HG03558 (cell line): ENCODE results near the gene CFAP100.

ENCODE experiments used
- ATAC-seq: cut with Tn5 transposase; IDR thresholded peaks from one replicate; pipeline ENCODE4 v1.9.1; 2021; ENCODE audit warnings: moderate number of reproducible peaks; ENCODE audit not compliant: unreplicated experiment; ENCODE audit errors: extremely low read depth

Gene CFAP100

DNA sequence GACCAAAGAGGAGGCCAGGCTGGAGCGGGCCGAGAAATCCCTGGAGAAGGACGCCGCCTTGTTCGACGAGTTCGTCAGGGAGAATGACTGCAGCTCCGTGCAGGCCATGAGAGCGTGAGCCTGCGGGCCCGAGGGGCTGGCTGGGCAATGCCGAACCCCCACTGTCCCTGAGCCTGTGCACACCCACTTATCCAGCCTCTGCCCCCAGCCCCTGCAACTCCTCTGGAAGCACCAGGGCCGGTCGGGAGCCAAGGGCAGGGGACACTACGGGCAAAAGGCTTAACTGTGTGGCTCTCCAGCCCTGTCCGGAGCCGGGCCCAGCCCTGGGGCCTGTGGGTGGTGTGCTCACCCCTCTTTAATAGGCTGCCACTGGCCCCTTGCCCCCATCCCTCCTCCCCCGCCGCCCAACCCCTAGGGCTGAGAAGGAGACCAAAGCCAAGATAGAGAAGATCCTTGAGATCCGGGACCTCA lies 24.0 kb downstream of the CFAP100 start:
- ATAC-seq: no peak

DNA sequence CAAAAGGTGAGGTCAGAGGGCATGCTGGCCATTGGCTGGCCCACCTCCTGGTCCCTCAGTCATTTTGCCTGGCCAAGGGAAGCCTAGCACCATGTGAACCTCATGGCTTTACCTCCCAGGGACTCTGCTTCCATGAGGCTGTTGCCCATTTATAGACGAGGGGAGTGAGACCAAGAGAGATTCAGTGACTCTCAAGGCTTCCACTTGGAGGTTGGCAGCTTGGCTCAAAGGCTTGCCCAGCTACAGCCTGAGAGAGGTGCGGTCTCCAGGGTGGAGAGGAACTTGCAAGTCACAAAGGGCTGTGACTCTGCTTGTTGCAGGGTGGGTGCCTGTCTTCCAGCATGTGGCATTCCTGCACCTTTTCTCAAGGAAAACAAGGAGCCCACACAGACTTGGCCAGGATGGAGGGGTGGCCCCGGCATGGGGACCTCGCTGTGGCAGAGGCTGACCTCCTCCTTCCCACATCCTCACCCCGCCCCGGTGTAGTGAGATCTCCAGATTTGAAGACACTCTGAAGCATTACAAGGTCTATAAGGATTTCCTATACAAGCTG lies 24.5 kb downstream of the CFAP100 start:
- ATAC-seq: no peak

DNA sequence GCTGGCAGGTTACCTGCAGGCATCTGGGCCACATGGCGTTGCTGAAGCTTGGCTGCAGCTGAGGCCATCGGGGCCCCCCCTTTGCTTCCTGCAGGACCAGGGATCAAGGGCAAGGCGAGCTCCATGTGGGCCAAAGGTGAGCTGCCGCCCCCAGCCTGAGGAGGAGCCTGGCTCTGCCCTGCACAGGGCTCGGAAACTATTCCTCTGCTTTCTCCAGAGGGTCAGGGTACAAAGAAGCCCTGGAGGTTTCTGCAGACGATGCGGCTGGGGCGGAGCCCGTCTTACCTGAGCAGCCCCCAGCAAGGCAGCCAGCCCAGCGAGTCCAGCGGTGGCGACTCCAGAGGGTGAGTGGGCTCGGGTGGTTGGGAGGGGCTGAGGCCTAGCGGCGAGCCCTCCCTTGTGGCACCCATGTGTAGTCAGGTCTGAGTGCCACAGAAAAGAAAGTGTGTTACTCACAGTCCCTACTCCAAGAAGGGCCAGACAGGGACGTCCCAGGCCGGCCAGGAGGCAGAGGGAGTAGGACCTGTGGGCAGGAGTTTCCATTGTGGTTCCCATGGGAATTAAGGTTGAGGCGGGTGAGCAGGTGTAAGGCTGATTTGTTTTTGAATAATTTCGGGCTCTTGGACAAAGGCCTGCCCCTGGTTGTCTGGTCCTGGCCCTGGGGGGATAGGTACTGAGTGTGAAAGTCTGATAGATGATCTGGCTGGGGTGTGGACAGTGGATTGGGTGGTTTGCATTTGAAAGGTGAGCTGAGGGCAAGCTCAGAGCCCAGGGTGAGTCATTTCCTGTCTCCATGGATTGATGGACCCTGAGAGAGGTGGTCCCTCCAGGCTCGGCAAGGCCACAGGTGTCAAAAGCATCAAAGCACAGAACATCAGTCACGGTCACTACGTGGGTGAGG lies 25.4 kb downstream of the CFAP100 start:
- ATAC-seq: no peak

- ATAC-seq: no peak
These were observed 26.9 kb downstream of the CFAP100 start for GRCh38 chr3:126421573-126422119.

GRCh38 chr3:126422121-126422520 lies 27.4 kb downstream of the CFAP100 start:
- ATAC-seq: no peak

DNA sequence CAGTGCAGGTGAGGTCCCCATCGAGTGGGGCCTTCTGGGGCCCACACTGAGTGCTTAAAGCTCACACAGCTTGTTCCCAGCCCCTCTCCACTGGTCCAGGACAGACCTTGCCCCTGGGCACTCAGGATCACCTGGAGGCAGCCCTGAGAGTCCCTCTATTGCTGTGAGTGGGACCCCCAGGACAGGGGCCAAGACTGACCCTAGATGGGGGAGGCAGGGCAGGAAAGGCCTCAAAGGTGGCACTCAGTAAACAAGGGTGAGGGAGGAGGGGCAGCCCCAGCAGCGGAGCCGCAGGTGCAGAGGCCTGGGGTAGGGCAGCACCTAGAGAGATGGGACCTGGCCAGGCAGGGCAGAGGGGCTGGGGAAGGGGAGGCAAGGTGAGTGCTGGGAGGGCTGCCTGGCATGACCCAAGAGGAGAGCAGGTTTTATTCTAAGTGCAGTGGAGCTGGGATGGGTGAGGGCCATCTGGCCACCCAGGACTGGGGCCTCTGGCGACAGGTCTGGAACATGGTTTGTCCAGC lies 27.9 kb downstream of the CFAP100 start:
- ATAC-seq: no peak

DNA sequence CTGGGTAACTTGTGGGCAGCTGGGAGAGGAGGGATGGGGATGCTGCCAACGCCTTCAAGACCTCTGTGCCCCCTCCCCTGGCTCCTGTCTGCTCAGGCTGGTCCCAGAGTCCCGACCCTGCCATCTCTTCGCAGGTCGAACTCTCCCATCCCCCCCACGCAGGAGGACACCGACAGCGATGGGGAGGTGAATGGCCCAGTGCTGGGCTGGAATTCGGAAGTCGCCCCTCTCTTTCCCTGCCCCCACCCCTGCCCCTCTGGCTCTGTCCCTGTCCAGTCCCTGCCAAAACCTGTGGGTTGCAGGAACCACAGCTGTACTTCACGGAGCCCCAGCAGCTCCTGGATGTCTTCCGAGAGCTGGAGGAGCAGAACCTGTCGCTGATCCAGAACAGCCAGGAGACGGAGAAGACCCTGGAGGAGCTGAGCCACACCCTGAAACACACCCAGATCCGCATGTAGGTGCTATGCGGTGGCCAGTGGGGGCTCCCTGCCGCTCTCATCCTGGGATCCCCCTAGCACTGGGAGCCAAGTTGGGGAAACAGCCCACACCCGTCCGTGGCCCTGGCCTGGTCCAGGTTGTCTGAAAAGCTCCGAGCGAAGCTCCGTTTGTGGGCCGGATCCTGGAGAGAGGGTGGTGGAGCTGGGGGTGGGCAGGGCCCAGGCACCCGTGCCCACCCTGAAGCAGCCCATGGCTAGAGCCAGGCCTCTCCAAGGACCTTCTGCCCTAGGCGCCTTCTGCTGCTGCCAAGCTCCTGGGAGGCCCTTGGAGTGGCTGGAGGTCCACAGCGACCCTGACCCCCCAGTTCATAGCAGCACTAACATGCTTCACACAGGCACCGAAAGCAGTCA lies 28.7 kb downstream of the CFAP100 start:
- no peak for ATAC-seq

- no peak for ATAC-seq
These were observed 29.5 kb downstream of the CFAP100 start for GRCh38 chr3:126424039-126424717.

DNA sequence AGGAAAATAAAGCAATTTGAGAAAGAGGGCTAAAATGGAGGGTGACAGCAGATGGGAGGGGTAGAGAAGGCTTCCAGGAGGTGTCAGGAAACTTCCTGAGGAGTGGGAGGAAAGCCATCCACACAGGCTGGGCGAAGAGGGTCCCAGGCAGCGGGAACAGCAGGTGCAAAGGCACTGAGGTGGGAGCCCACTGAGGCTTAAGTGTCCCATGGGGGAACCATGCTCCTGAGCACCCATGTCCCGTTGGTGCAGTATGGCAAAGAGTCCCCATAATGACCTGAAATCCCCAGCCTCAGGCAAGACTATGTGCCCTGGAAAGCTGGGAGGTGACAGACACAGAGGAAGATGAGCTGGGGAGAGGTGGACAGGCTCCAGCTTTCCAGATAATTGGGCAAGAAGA lies 30.0 kb downstream of the CFAP100 start:
- ATAC-seq: no peak

GRCh38 chr3:126431103-126431534 lies 36.4 kb downstream of the CFAP100 start:
- peak; percentile 40 for ATAC-seq

GRCh38 chr3:126432361-126433104 lies 37.8 kb downstream of the CFAP100 start:
- ATAC-seq: no peak

DNA sequence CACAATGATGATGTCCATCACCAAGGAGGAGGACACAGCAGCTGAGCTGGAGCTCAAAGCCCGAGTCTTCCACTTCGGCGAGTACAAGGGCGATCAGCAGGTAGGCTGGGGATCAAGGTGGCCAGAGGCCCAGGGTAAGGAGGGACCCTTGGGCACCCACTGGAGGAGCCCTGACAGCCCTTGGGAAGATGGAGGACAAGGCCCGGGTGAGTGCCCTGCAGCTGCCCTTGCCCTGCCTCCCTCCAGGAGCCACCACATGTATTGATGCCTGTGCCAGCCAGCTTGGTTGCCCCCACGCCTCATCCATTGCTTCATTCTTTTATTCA lies 38.4 kb downstream of the CFAP100 start:
- ATAC-seq: no peak

- no peak for ATAC-seq
These were observed 39.0 kb downstream of the CFAP100 start for GRCh38 chr3:126433496-126434263.

DNA sequence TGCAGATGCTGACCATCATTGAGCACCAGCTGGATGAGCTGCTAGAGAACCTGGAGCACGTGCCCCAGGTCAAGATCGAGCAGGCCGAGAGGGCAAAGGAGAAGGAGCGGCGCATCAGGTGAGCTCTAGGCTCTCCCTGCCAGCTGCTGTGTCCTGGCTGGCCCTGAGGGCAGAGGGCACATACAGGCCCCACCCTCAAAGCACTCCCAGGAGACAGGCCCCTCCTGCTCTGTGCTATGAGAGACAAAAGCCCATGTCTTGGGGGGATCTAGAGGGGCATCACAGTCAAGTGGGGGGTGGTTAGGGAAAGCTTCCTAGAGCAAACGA lies 39.5 kb downstream of the CFAP100 start:
- no peak for ATAC-seq

DNA sequence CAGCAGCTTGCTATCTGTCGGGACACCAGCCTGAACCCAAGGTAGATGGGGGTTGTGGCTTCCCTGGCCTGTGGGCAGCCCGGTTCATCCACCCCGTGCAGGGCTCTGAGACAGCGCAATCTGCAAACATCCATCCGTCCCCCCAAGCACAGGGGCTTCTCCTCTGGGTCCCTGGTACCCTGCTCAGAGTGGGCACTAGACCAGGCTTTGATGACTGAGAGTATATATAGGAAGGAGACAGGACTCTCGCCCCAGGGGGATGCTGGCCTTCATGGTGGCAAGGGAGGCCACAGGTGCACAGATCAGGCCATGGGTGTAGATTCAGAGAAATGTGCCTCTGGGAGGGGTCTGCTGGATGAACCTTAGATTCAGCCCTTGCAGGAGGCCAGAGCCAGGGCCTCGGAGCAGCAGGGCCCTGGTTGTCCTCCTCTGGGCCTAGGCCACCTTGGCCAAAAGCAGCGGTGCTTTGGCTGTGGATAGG lies 40.3 kb downstream of the CFAP100 start:
- no peak for ATAC-seq

DNA sequence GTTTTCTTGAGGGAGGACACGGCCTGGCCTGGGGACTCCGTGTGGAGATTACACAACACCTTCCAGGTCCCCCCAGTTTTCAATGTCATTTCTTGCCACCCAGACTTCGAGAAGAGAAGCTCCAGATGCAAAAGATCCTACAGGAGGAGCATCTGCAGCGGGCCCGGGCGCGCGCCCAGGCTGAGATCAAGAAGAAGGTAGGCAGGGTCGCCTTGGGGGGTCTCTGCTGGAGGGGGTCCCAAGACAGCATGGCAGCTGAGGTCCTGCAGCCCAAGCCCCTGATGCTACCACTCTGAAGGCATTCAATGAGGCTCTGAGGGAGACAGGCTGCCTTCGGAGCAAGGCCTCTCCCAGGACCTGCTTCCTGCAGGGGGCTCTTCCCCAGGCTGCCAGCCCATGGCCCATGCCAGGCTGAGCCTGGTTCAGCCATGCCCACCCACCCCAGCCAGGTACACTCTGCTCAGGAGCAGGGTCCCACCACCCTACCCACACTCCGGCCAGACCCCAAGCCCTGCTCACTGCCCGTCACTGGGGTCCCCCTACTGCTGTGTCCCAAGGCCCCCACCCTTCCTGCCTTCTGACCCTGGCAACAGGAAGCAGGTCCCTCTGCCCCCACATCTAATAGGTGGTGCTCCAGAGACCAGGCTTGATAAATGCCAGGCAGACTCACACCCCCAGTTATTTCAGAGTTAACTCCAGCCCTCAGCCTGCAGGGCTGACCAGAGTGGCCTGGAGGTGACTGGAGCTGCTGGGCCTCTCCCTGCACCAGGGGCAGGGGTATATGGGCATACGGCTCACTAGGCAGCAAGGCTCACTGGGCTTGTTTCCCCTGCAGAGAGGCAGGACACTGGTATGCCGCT lies 41.0 kb downstream of the CFAP100 start:
- no peak for ATAC-seq

GRCh38 chr3:126436826-126437717 lies 42.4 kb downstream of the CFAP100 start:
- no peak for ATAC-seq
